Breast epithelium (tissue), 3 donors: ENCODE data around the gene DMXL2.

Experiments used
- CTCF ChIP-seq, 3 donors: fragments of 450-650 bp; IDR thresholded peaks; one replicate each; pipeline ENCODE4 v1.5.1; 2016 to 2017; ENCODE audit warnings: antibody characterized with exemption in 3 of 3, mild to moderate bottlenecking in 3 of 3, moderate library complexity in 3 of 3
- POLR2A ChIP-seq: fragments of 450-650 bp; IDR thresholded peaks from one replicate; pipeline ENCODE4 v1.6.1; 2016; ENCODE audit warnings: antibody characterized with exemption, mild to moderate bottlenecking, moderate library complexity
- POLR2AphosphoS5 ChIP-seq, 3 donors: sonication (generic); formaldehyde crosslinking; IDR thresholded peaks; one replicate each; pipeline ENCODE4 v1.6.1; 2017; ENCODE audit warnings: antibody characterized with exemption in 3 of 3

- TF ChIP-seq CTCF (IDR thresholded peaks at IDR 0.05) (no peak), POLR2AphosphoS5 (IDR thresholded peaks at IDR 0.05) (no peak), POLR2A (no peak)
These were observed 179.2 kb downstream of the DMXL2 start for GRCh38 chr15:51443282-51443914.
